Sigmoid colon (tissue), 7 donors: ENCODE data around the gene TTLL11. TPM values are rescaled to one million over a fixed set of nuclear protein-coding genes. Genes with fewer than 3 reads are reported as not detected.

Experiments used
- DNase-seq: peaks from one replicate; pipeline ENCODE4 v3.0.0-alpha.2; 2019
- H3K27ac ChIP-seq, 4 donors: fragments of 200-600 bp; sonication (generic); one replicate each; pipeline ENCODE4 v1.5.1; 2016 to 2019; ENCODE audit warnings: mild to moderate bottlenecking in 1 of 4
- H3K27me3 ChIP-seq, 3 donors: fragments of 200-600 bp; sonication (generic); one replicate each; pipeline ENCODE4 v1.5.1; 2019; ENCODE audit warnings: mild to moderate bottlenecking in 1 of 3
- H3K36me3 ChIP-seq, 4 donors: fragments of 200-600 bp; sonication (generic); one replicate each; pipeline ENCODE4 v1.5.1; 2016 to 2019
- H3K4me1 ChIP-seq, 4 donors: fragments of 200-600 bp; sonication (generic); one replicate each; pipeline ENCODE4 v1.5.1; 2017 to 2019
- H3K4me3 ChIP-seq, 4 donors: fragments of 200-600 bp; sonication (generic); one replicate each; pipeline ENCODE4 v1.5.1; 2017 to 2019; ENCODE audit warnings: mild to moderate bottlenecking in 2 of 4, moderate library complexity in 1 of 4
- H3K9me3 ChIP-seq, 4 donors: fragments of 200-600 bp in 3 of 4; sonication (generic) in 3 of 4; one replicate each; pipeline versions ENCODE4 v1.5.1 to v1.6.1; 2013 to 2019
- CTCF ChIP-seq, 4 experiments: fragments of 450-650 bp in 3 of 4; fragments of 200-600 bp in 1 of 4; IDR thresholded peaks; one replicate each; pipeline ENCODE4 v1.5.1; 2016 to 2019; ENCODE audit warnings: antibody characterized with exemption in 4 of 4, mild to moderate bottlenecking in 3 of 4, moderate library complexity in 2 of 4
- EP300 ChIP-seq, 4 donors: sonication (generic); formaldehyde crosslinking; IDR thresholded peaks; one replicate each; pipeline ENCODE4 v1.6.1; 2017; ENCODE audit warnings: antibody characterized with exemption in 4 of 4
- POLR2A ChIP-seq, 2 donors: fragments of 450-650 bp; IDR thresholded peaks; one replicate each; pipeline ENCODE4 v1.6.1; 2016; ENCODE audit warnings: antibody characterized with exemption in 2 of 2, mild to moderate bottlenecking in 2 of 2, moderate library complexity in 2 of 2
- POLR2AphosphoS5 ChIP-seq, 4 donors: sonication (generic); formaldehyde crosslinking; IDR thresholded peaks; one replicate each; pipeline ENCODE4 v1.6.1; 2017; ENCODE audit warnings: antibody characterized with exemption in 4 of 4
- WGBS, 2 donors: extraction: QIAGEN DNeasy Blood & Tissue Kit; methylation state at CpG; one replicate each; pipeline ENCODE4 v1.1.7; 2013; 5-methylcytosine and 5-hydroxymethylcytosine counted together
- intact Hi-C: fragments of 100-400 bp; cut with DNase I; formaldehyde crosslinking; loops from one replicate; pipeline ENCODE4 v1.15.1; 2023
- polyA plus RNA-seq, 3 donors: library from polyadenylated mRNA; stranded (reverse); fragments of 200-250 nt; gene quantifications; one replicate each; pipeline ENCODE4 v1.2.3, GENCODE V29; 2013
- total RNA-seq, 4 donors: library from RNA; depleted of rRNA; stranded (reverse); fragments of >200 nt; gene quantifications; one replicate each; pipeline ENCODE4 v1.1.0, GENCODE V29; 2016
- donor health status: healthy with polysubstance abuse.
- donor health status: Bipolar disorder and iron deficiency.
- donor health status: healthy.

Gene TTLL11
- total and polyA plus RNA-seq, 7 donors = 4.2 to 40.7 (median 27.6) TPM

- TF ChIP-seq POLR2A (IDR thresholded peaks at IDR 0.05) (no peak), POLR2AphosphoS5 (IDR thresholded peaks at IDR 0.05) (no peak), CTCF (IDR thresholded peaks at IDR 0.05) (no peak), EP300 (IDR thresholded peaks at IDR 0.05) (no peak)
- WGBS, 2 donors = 90 to 93% methylated on average over 14 of the region's 14 CpGs
- Histone ChIP-seq H3K27me3 (no peaks in the 10 kb centered on the region), H3K4me3 (no peak overlapping the region), H3K27ac (no peak overlapping the region), H3K36me3 (no peaks in the 10 kb centered on the region), H3K9me3 (no peaks in the 10 kb centered on the region), H3K4me1 (peaks cover 0 to 5% (median 0%) of the 10 kb centered on the region in 4 donors)
- intact Hi-C loops = no loop called here
- no peak for DNase-seq
These were observed 214.8 kb downstream of the TTLL11 start for GRCh38 chr9:121878271-121878822.

DNA sequence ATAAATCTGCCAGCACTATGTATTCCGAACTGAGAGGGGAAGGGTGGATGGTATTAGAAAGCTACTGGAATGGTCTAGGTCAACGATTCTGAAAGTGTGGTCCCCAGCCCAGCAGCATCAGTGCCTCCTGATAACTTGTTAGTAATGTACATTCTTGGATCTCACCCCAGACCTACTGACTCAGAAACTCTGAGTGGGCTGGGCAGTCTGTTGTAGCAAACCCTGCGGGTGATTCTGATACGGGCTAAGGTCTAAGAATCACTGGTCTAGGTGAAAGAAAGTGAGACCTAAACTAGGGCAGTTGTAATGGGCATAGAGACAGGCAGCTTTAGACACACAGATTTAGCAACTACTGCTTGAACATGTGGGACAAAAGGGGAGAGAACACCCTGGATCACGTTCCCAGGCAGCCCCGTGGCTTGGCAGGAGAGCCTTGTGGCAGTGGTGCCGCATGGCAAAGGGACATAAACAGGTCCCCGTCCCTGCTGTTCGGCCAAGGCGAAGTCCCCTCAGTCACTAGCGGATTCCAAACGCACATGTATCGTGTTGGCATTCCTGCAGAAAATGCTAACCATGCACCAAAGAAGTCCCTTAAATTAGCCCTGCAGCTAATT, 216.3 kb downstream of the TTLL11 start:
- no peak overlapping the region for H3K27ac ChIP-seq
- 91 to 92% methylated on average over 13 of the region's 13 CpGs for WGBS, 2 donors
- no peak overlapping the region for H3K4me3 ChIP-seq
- H3K4me1 ChIP-seq = peaks cover 0 to 5% (median 0%) of the 10 kb centered on the region in 4 donors
- no peak for DNase-seq
- H3K9me3 ChIP-seq = no peaks in the 10 kb centered on the region
- no peak for TF ChIP-seq CTCF (IDR thresholded peaks at IDR 0.05)
- no peak for TF ChIP-seq POLR2A (IDR thresholded peaks at IDR 0.05)
- TF ChIP-seq EP300 (IDR thresholded peaks at IDR 0.05) = no peak
- TF ChIP-seq POLR2AphosphoS5 (IDR thresholded peaks at IDR 0.05) = no peak
- no peaks in the 10 kb centered on the region for H3K27me3 ChIP-seq
- intact Hi-C loops = no loop called here
- no peaks in the 10 kb centered on the region for H3K36me3 ChIP-seq

DNA sequence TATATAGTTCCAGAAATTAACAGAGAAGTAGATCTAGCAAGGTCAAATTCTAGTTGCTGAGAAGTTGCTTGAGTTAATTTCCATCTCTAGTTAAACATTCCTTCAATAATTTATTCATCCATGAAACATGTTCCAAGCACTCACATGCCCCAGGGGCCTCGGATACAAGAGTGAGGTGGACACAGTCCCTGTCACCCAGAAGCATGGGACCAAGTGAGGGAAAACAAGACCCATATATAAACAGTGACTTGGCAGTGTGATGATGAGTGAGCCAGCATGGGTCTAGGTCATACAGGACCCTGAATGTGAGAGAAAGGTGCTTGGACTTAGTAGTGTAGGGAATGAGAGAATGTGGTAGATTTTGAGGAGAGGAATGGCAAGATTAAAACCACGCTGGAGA, 216.9 kb downstream of the TTLL11 start:
- WGBS, 2 donors = 88 to 92% methylated on average over 2 of the region's 2 CpGs
- H3K27ac ChIP-seq = no peak overlapping the region
- no peaks in the 10 kb centered on the region for H3K9me3 ChIP-seq
- no peak for DNase-seq
- H3K4me3 ChIP-seq = no peak overlapping the region
- no peaks in the 10 kb centered on the region for H3K36me3 ChIP-seq
- H3K4me1 ChIP-seq = peaks cover 0 to 5% (median 0%) of the 10 kb centered on the region in 4 donors
- intact Hi-C loops = no loop called here
- TF ChIP-seq EP300 (IDR thresholded peaks at IDR 0.05) (no peak), POLR2AphosphoS5 (IDR thresholded peaks at IDR 0.05) (no peak), POLR2A (IDR thresholded peaks at IDR 0.05) (no peak), CTCF (IDR thresholded peaks at IDR 0.05) (no peak)
- no peaks in the 10 kb centered on the region for H3K27me3 ChIP-seq

- DNase-seq = no peak
- TF ChIP-seq POLR2AphosphoS5 (IDR thresholded peaks at IDR 0.05) = no peak
- TF ChIP-seq POLR2A (IDR thresholded peaks at IDR 0.05) = no peak
- no peak for TF ChIP-seq EP300 (IDR thresholded peaks at IDR 0.05)
- no peak for TF ChIP-seq CTCF (IDR thresholded peaks at IDR 0.05)
- H3K27ac ChIP-seq = no peak overlapping the region
- intact Hi-C loops = no loop called here
- H3K36me3 ChIP-seq = peaks cover 0 to 11% (median 0%) of the 10 kb centered on the region in 4 donors
- H3K9me3 ChIP-seq = no peaks in the 10 kb centered on the region
- H3K4me3 ChIP-seq = no peak overlapping the region
- H3K27me3 ChIP-seq = no peaks in the 10 kb centered on the region
- H3K4me1 ChIP-seq = peaks cover 0 to 5% (median 0%) of the 10 kb centered on the region in 4 donors
- WGBS, 2 donors = 97 to 98% methylated on average over 6 of the region's 6 CpGs
These were observed 218.6 kb downstream of the TTLL11 start for GRCh38 chr9:121874524-121874923.
